Right lobe of liver (tissue), 4 donors: ENCODE results near the gene SMOC1.

Source experiments
- POLR2A ChIP-seq: fragments of 450-650 bp; IDR thresholded peaks from one replicate; pipeline ENCODE4 v1.6.1; 2017; ENCODE audit warnings: antibody characterized with exemption, mild to moderate bottlenecking
- TF ChIP-seq, protein P1 (sequence below), 4 donors: fragments of 200-600 bp in 3 of 4; fragments of 450-650 bp in 1 of 4; IDR thresholded peaks; one replicate each; pipeline versions ENCODE4 v1.5.1 to v1.8.0; 2016 to 2022; ENCODE audit warnings: antibody characterized with exemption in 4 of 4, mild to moderate bottlenecking in 2 of 4
- donor health status: DM: no; HTN: no; CAD: no.
- donor health status: DM: no; HTN: no; CAD: no.
- donor health status: DM: no; HTN: yes; CAD: no.

DNA sequence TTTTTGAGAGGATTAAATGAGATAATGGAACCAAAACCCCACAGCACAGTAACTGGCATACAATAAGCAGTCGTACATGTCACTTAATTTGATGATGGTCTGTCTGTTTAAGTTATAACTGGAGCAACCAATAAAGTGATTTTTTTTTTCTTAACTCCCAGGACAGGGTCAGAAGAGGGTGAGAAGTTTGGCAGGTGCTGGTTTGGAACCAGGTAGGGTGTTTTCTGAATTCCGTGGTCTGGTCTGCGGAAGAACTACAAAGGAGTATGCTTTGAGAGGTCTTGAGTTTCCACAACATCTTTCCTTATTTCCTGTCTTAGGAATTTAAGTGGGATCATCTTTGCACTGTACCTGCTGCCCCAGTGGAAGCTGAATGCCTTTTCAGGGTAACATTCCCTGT lies 197.8 kb downstream of the SMOC1 start:
- TF ChIP-seq, protein P1, sequence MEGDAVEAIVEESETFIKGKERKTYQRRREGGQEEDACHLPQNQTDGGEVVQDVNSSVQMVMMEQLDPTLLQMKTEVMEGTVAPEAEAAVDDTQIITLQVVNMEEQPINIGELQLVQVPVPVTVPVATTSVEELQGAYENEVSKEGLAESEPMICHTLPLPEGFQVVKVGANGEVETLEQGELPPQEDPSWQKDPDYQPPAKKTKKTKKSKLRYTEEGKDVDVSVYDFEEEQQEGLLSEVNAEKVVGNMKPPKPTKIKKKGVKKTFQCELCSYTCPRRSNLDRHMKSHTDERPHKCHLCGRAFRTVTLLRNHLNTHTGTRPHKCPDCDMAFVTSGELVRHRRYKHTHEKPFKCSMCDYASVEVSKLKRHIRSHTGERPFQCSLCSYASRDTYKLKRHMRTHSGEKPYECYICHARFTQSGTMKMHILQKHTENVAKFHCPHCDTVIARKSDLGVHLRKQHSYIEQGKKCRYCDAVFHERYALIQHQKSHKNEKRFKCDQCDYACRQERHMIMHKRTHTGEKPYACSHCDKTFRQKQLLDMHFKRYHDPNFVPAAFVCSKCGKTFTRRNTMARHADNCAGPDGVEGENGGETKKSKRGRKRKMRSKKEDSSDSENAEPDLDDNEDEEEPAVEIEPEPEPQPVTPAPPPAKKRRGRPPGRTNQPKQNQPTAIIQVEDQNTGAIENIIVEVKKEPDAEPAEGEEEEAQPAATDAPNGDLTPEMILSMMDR (IDR thresholded peaks at IDR 0.05) = no peak
- TF ChIP-seq POLR2A = no peak
